Lower leg skin (tissue), 3 donors: Measurements from ENCODE around the gene SLK.

Experiments used
- POLR2A ChIP-seq, 2 donors: fragments of 450-650 bp; IDR thresholded peaks; one replicate each; pipeline ENCODE4 v1.6.1; 2016 to 2017; ENCODE audit warnings: antibody characterized with exemption in 2 of 2, mild to moderate bottlenecking in 1 of 2, moderate library complexity in 1 of 2
- TF ChIP-seq, protein P1 (sequence below), 3 donors: fragments of 450-650 bp; IDR thresholded peaks; one replicate each; pipeline ENCODE4 v1.5.1; 2016; ENCODE audit warnings: antibody characterized with exemption in 3 of 3, mild to moderate bottlenecking in 3 of 3, moderate library complexity in 2 of 3

GRCh38 chr10:103925591-103925990 is 41.3 kb upstream of the SLK start:
- TF ChIP-seq POLR2A (IDR thresholded peaks at IDR 0.05), result no peak
- TF ChIP-seq, protein P1, sequence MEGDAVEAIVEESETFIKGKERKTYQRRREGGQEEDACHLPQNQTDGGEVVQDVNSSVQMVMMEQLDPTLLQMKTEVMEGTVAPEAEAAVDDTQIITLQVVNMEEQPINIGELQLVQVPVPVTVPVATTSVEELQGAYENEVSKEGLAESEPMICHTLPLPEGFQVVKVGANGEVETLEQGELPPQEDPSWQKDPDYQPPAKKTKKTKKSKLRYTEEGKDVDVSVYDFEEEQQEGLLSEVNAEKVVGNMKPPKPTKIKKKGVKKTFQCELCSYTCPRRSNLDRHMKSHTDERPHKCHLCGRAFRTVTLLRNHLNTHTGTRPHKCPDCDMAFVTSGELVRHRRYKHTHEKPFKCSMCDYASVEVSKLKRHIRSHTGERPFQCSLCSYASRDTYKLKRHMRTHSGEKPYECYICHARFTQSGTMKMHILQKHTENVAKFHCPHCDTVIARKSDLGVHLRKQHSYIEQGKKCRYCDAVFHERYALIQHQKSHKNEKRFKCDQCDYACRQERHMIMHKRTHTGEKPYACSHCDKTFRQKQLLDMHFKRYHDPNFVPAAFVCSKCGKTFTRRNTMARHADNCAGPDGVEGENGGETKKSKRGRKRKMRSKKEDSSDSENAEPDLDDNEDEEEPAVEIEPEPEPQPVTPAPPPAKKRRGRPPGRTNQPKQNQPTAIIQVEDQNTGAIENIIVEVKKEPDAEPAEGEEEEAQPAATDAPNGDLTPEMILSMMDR (IDR thresholded peaks at IDR 0.05), result no peak
